NB4 (cell line): ENCODE data around the gene RSU1.

ENCODE experiments used
- CTCF ChIP-seq: IDR thresholded peaks from one replicate; pipeline ENCODE4 v1.5.1; 2012; ENCODE audit warnings: low read depth, low read length
- MAX ChIP-seq: IDR thresholded peaks from 2 replicates; pipeline ENCODE4 v1.6.1; 2011; ENCODE audit warnings: low read depth, low read length
- POLR2A ChIP-seq: IDR thresholded peaks from 2 replicates; pipeline ENCODE4 v1.6.1; 2011; ENCODE audit warnings: mild to moderate bottlenecking; ENCODE audit not compliant: insufficient read length; ENCODE audit errors: extremely low read depth

- TF ChIP-seq CTCF, result no peak
- TF ChIP-seq POLR2A, result no peak
- TF ChIP-seq MAX, result no peak
Observed at GRCh38 chr10:16544099-16544498, 273.1 kb downstream of the RSU1 start.
